Lung microvascular endothelial cell (primary cell): ENCODE measurements around the gene PKMYT1. TPM values are rescaled to one million over a fixed set of nuclear protein-coding genes. Genes with fewer than 3 reads are reported as not detected.
A peak's percentile ranks its signal among the peaks of the same experiment; 100 is the strongest.
"Not testable (repeated sequence)": the region's sequence is repeated elsewhere in the genome, so short reads cannot be mapped to it uniquely, and the experiment has no call there.

Experiments used
- DNase-seq, 2 donors: peaks; one replicate each; pipeline versions ENCODE4 v3.0.0 to v3.0.0-alpha.2; 2010; ENCODE audit warnings: low read depth in 2 of 2
- total RNA-seq: library from RNA; depleted of rRNA; stranded (reverse); fragments of >200 nt; gene quantifications from 2 replicates; pipeline ENCODE4 v1.2.1, GENCODE V29; 2014

PKMYT1 gene
- total RNA-seq, 1 donor from 2014 or later = 0.99 TPM

DNA sequence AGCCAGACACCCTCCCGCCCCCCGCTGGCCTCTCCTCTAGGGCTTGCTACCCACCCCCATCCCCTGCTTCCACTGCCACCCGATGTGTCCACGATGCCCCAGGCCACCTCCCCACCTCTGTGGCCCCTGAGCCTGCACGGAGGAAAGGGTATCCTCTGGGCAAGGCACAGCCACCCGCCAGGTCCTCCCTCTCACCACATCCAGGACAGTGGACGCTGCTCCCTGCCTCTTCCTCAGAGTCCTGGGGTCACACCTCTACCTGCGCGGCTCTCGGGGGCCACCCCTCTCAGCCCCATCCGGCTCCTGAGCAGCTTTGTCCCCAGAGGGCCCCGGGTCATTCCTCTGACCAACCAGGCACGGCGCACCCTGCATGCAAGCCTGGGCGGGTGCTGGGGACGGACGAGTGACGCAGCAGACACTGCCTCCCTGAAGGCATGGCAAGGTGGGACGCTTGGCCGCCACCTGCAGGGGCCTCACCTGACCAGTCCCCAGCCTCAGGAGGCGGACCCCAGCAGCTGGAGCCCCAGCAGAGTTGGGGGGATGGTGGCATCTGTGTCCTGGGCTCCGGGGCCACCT, 43.7 kb downstream of the PKMYT1 start:
- no peak for DNase-seq

DNA sequence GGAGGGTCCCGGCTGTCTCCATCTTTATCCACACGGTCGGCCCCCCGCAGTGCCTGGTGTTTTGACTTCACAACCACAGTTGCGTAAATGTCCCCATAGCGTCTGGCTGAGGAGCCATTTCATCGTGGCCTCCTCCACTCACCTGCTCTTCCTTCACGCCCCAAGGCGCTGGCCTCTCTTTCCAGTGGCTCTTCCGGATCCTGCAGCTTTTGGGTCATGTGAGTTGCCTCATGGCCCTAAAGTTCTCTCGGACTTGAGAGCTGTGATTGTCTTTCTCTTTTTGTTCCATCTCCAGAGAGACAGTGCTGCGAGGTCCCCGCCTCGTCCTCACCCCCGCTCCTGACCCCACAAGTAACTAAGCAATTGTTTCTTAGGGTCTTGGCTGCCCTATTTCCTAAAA, 45.8 kb downstream of the PKMYT1 start:
- no peak for DNase-seq

- DNase-seq = no peak
Observed at GRCh38 chr16:2933701-2934100, 46.5 kb downstream of the PKMYT1 start.

DNA sequence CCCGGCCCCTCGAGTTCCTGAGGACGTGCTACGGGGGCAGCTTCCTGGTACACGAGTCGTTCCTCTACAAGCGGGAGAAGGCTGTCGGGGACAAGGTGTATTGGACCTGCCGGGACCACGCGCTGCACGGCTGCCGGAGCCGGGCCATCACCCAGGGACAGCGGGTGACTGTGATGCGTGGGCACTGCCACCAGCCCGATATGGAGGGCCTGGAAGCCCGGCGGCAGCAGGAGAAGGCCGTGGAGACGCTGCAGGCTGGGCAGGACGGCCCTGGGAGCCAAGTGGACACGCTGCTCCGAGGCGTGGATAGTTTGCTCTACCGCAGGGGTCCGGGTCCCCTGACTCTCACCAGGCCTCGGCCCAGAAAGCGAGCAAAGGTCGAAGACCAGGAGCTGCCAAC, 47.1 kb downstream of the PKMYT1 start:
- DNase-seq = no peak

GRCh38 chr16:2931231-2931914, 48.9 kb downstream of the PKMYT1 start:
- not testable (repeated sequence) for DNase-seq

DNA sequence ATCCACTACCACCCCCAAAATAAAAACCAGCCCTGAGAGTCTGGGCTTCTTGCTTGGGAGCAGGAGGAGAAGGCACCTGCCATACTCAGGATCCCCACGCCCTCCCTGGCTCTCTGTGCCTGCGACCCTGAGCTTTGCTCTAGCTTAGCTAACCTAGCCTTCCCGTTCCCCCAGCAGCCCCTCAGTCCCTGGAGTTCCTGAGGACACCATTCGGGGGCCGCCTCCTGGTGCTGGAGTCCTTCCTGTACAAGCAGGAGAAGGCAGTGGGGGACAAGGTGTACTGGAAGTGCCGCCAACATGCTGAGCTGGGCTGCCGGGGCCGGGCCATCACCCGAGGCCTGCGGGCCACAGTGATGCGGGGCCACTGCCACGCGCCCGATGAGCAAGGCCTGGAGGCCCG, 50.0 kb downstream of the PKMYT1 start:
- no peak for DNase-seq

- DNase-seq = no peak
Observed at GRCh38 chr16:2929693-2930092, 50.6 kb downstream of the PKMYT1 start.

DNA sequence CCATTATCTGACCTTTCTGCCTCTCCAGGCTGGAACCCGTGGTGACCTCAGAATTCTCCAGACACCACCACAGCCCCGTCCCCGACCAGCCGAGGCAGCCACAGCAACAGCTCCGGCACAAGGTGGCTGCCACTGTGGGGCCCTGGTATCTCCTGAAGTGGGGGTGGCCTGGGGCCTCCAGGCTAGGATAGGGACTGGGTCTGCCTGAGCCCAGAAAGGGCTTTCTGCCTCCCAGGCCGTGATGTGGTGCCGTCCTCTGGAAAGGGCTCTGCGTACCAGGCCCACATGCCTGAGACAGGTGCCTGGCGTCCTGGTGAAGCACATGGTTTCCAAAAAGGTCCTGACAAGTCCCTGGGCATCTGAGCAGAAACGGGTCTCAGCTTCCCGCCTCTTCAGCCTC, 51.5 kb downstream of the PKMYT1 start:
- DNase-seq = no peak

DNA sequence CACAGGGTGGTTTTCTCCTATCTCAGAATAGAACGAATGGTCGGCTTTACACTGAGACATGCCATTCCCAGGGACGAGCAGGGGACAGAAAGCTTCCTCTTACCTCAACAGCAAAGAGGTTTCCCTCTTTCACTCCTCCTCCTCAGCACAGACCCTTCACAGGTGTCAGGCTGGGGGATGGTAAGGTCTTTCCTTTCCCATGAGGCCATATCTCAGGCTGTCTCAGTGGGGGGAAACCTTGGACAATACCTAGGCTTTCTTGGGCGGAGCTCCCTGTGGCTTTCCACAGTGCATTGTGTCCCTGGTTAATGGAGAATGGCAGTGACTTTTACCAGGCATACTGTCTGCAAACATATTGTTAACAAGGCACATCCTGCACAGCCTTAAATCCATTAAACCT, 52.1 kb downstream of the PKMYT1 start:
- not testable (repeated sequence) for DNase-seq

GRCh38 chr16:2927010-2927646, 53.1 kb downstream of the PKMYT1 start:
- DNase-seq = peak; percentile 77 to 86

- no peak for DNase-seq
Observed at GRCh38 chr16:2926650-2926999, 53.6 kb downstream of the PKMYT1 start.

DNA sequence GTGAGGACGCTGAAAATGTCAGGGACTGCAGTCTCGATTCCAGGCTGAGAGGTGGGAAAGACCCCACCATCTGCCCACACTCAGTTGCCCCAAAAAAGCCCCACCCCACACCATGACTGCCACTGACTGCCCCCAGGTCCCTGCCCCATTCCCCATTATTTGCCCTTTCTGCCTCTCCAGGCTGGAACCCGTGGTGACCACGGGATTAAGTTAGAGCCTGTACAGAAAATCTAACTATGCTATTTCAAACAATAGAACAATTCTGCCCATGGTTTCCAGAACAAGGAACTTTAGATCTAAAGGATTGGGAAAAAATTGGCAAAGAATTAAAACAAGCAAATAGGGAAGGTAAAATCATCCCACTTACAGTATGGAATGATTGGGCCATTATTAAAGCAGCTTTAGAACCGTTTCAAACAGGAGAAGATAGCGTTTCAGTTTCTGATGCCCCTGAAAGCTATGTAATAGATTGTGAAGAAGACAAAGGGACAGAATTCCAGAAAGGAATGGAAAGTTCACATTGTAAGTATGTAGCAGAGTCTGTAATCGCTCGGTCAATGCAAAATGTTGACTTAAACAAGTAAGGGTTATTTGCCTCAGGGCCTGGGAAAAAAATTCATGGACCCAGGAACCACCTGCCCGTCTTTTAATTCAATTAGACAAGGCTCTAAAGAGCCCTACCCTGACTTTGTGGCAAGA, 54.1 kb downstream of the PKMYT1 start:
- DNase-seq = no peak

- DNase-seq = no peak
Observed at GRCh38 chr16:2924901-2925755, 55.1 kb downstream of the PKMYT1 start.

DNA sequence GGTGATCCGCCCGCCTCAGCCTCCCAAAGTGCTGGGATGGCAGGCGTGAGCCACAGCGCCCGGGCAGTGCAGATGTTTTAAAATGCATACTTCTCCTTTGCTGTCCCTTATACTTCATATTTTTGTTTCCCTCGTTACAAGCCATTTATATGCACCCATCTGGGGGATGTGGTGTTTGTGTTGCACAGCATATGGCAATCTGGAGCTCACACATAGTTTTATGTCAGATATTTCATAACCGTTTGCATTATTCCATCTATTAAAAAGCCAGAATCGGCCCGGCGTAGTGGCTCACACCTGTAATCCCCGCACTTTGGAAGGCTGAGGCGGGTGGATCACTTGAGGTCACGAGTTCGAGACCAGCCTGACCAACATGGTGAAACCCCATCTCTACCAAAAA, 56.8 kb downstream of the PKMYT1 start:
- DNase-seq = no peak

Other genes with a start within 250 kb of the PKMYT1 start
- 24.0 and 45.2 TPM in 2 replicates for gene SRRM2, start 227.8 kb downstream of the PKMYT1 start, total RNA-seq
- 289 and 344 TPM in 2 replicates for gene ELOB, start 203.2 kb downstream of the PKMYT1 start, total RNA-seq
- gene PRSS33, start 192.9 kb downstream of the PKMYT1 start, total RNA-seq = not detected in 2 replicates
- gene PRSS41, start 182.0 kb downstream of the PKMYT1 start, total RNA-seq = not detected in 2 replicates
- gene PRSS21, start 163.2 kb downstream of the PKMYT1 start, total RNA-seq = 0.40 and 2.2 TPM in 2 replicates
- gene ZG16B, start 150.1 kb downstream of the PKMYT1 start, total RNA-seq = 0.65 TPM in 1 of 2 replicates, not detected in the other
- gene PRSS22, start 122.3 kb downstream of the PKMYT1 start, total RNA-seq = not detected in 2 replicates
- gene FLYWCH2, start 97.2 kb downstream of the PKMYT1 start, total RNA-seq = 28.3 and 32.1 TPM in 2 replicates
- gene FLYWCH1, start 68.5 kb downstream of the PKMYT1 start, total RNA-seq = 17.7 and 17.9 TPM in 2 replicates
- gene KREMEN2, start 16.2 kb downstream of the PKMYT1 start, total RNA-seq = not detected in 2 replicates
- 2.6 and 4.1 TPM in 2 replicates for gene PAQR4, start 11.1 kb downstream of the PKMYT1 start, total RNA-seq
- not detected in 2 replicates for gene CLDN9, start 32.5 kb upstream of the PKMYT1 start, total RNA-seq
- gene CLDN6, start 37.7 kb upstream of the PKMYT1 start, total RNA-seq = not detected in 2 replicates
- 44.2 and 54.8 TPM in 2 replicates for gene TNFRSF12A, start 39.9 kb upstream of the PKMYT1 start, total RNA-seq
- gene HCFC1R1, start 43.5 kb upstream of the PKMYT1 start, total RNA-seq = 4.6 and 6.1 TPM in 2 replicates
- gene THOC6, start 43.6 kb upstream of the PKMYT1 start, total RNA-seq = 17.2 and 18.3 TPM in 2 replicates
- gene BICDL2, start 56.5 kb upstream of the PKMYT1 start, total RNA-seq = not detected in 2 replicates
- gene MMP25, start 66.1 kb upstream of the PKMYT1 start, total RNA-seq = under 0.01 TPM in 2 replicates
- 26.2 and 36.6 TPM in 2 replicates for gene IL32, start 85.2 kb upstream of the PKMYT1 start, total RNA-seq
- gene ZSCAN10, start 118.8 kb upstream of the PKMYT1 start, total RNA-seq = under 0.01 TPM in 1 of 2 replicates, not detected in the other
- 12.3 and 12.6 TPM in 2 replicates for gene ZNF205, start 132.1 kb upstream of the PKMYT1 start, total RNA-seq
- 2.8 and 3.2 TPM in 2 replicates for gene ZNF213, start 154.6 kb upstream of the PKMYT1 start, total RNA-seq
- not detected in 2 replicates for gene OR1F1, start 207.8 kb upstream of the PKMYT1 start, total RNA-seq